Measurements from ENCODE around the gene POU6F2. TPM values are rescaled to one million over a fixed set of nuclear protein-coding genes. Genes with fewer than 3 reads are reported as not detected.

POU6F2 gene
- total and polyA plus RNA-seq, 2 of the 4 experiments (the other 2 are of a cell fraction) = not detected

- H4K91ac ChIP-seq (ENCODE audit: insufficient read depth, low read depth, low read length) = no peak overlapping the region
- in situ Hi-C loops (cut with MboI; ENCODE audit: low sequenced_read_pairs) (no loop called here), intact Hi-C loops (cut with micrococcal nuclease) (no loop called here), dilution Hi-C loops (cut with HindIII; ENCODE audit: low sequenced_read_pairs, unreplicated experiment) (no loop called here)
- H3K4me2 ChIP-seq (ENCODE audit: low read depth, low read length) = no peak overlapping the region
- H2BK15ac ChIP-seq (ENCODE audit: low read depth, low read length) = no peak overlapping the region
- H3K4me1 ChIP-seq (ENCODE audit: control insufficient read depth, insufficient read depth, low read length) = no peaks in the 10 kb centered on the region
- TF ChIP-seq, protein P1, sequence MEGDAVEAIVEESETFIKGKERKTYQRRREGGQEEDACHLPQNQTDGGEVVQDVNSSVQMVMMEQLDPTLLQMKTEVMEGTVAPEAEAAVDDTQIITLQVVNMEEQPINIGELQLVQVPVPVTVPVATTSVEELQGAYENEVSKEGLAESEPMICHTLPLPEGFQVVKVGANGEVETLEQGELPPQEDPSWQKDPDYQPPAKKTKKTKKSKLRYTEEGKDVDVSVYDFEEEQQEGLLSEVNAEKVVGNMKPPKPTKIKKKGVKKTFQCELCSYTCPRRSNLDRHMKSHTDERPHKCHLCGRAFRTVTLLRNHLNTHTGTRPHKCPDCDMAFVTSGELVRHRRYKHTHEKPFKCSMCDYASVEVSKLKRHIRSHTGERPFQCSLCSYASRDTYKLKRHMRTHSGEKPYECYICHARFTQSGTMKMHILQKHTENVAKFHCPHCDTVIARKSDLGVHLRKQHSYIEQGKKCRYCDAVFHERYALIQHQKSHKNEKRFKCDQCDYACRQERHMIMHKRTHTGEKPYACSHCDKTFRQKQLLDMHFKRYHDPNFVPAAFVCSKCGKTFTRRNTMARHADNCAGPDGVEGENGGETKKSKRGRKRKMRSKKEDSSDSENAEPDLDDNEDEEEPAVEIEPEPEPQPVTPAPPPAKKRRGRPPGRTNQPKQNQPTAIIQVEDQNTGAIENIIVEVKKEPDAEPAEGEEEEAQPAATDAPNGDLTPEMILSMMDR (conservative IDR thresholded peaks at IDR 0.05; ENCODE audit: low read depth, low read length) = no peak
- TF ChIP-seq RFX5 (IDR thresholded peaks at IDR 0.05; ENCODE audit: low read depth, low read length) = no peak
- no peak for TF ChIP-seq FOS (IDR thresholded peaks at IDR 0.05; ENCODE audit: low read depth, low read length)
- no peak for TF ChIP-seq NFE2L2 (IDR thresholded peaks at IDR 0.05; ENCODE audit: low read depth, low read length)
- TF ChIP-seq CEBPB (IDR thresholded peaks at IDR 0.05; ENCODE audit: low read depth, low read length) = no peak
- H4K5ac ChIP-seq (ENCODE audit: low read depth, low read length) = no peak overlapping the region
- BruUV-seq (replicated peaks) = no TSS peak
- H3K36me3 ChIP-seq (ENCODE audit: control insufficient read depth, insufficient read depth, low read length) = no peaks in the 10 kb centered on the region
- H3K79me1 ChIP-seq (ENCODE audit: low read depth in 1 of 2, low read length in 2 of 2) = no peaks in the 10 kb centered on the region
- no peak overlapping the region for H3K4ac ChIP-seq (ENCODE audit: low read depth, low read length)
- H3K14ac ChIP-seq (replicated peaks; ENCODE audit: low read depth, low read length) = no peak overlapping the region
- 79% methylated on average over 2 of the region's 8 CpGs; no CpG with 5 or more reads in 1 of the 2 experiments for WGBS, 2 experiments (ENCODE audit: extremely low coverage in 2 of 2, insufficient read length in 1 of 2)
- no peak overlapping the region for H3K23ac ChIP-seq (ENCODE audit: low read depth, low read length)
- H4K8ac ChIP-seq (ENCODE audit: low read depth in 2 of 2, low read length in 2 of 2) = no peak overlapping the region
- no peak overlapping the region for H2AK9ac ChIP-seq (replicated peaks; ENCODE audit: low read depth, low read length, poor library complexity)
- H3K9me3 ChIP-seq (ENCODE audit: control insufficient read depth, insufficient read depth, low read length) = no peaks in the 10 kb centered on the region
- H3K18ac ChIP-seq (ENCODE audit: low read depth, low read length) = no peak overlapping the region
- no peak overlapping the region for H3K4me3 ChIP-seq (ENCODE audit: insufficient read depth, low read depth, low read length)
- ATAC-seq (ENCODE audit: low read depth) (no peak), DNase-seq (no peak)
- no peak overlapping the region for H3K27ac ChIP-seq (ENCODE audit: insufficient read depth, low read length)
- H2BK120ac ChIP-seq (ENCODE audit: low read depth, low read length) = no peak overlapping the region
- H3K27me3 ChIP-seq (ENCODE audit: control insufficient read depth, insufficient read depth, low read length) = peaks cover 2% of the 10 kb centered on the region; the same call in 1 of the 2 replicates
- H2BK5ac ChIP-seq (ENCODE audit: low read depth, low read length, poor library complexity, severe bottlenecking) = no peak overlapping the region
- H3K9ac ChIP-seq (ENCODE audit: low read depth, low read length) = no peak overlapping the region
- H2AK5ac ChIP-seq (ENCODE audit: low read depth, low read length) = no peak overlapping the region
- no peak overlapping the region for H2AFZ ChIP-seq (replicated peaks; ENCODE audit: low read length, poor library complexity)
- H2BK20ac ChIP-seq (ENCODE audit: low read depth, low read length) = no peak overlapping the region
- H4K20me1 ChIP-seq (ENCODE audit: insufficient read depth, low read length) = no peaks in the 10 kb centered on the region
- no peaks in the 10 kb centered on the region for H3K9me1 ChIP-seq (ENCODE audit: insufficient read depth, low read length)
- POLR2A ChIA-PET (ENCODE audit: unreplicated experiment) = no interaction called here
- H3K56ac ChIP-seq (ENCODE audit: extremely low read depth, insufficient read depth, low read length) = no peak overlapping the region
- CTCF ChIA-PET = no interaction called here
These were observed 453.4 kb downstream of the POU6F2 start for GRCh38 chr7:39430909-39431641.

All from IMR-90 (cell line).